ENCODE data around the gene PDE1A. TPM values are rescaled to one million over a fixed set of nuclear protein-coding genes. Genes with fewer than 3 reads are reported as not detected.

Gene PDE1A
- total RNA-seq, 1 experiment from 2014 or later, result not detected

DNA sequence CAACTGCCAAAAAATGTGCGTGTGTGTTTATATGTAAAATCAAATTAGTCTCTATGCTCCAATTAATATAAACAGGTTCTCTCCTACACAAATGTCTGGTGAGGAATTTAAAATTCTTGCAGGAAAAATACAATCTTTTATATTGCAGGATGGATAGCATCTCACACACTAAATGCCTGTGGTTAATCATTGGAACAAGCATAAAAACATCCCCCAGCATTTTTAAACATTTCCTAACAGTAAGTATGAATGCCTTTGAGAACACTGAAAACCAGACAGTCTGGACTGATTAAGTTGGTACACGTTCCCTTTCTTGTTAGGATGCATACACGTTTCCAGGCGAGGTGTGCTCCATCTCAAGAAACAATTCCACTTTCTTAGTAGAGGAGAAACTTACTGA lies 29.9 kb upstream of the PDE1A start:
- Mint-ChIP-seq H3K4me3 (ENCODE audit: unreplicated experiment) (no peak overlapping the region), H3K27ac (ENCODE audit: unreplicated experiment) (no peak overlapping the region), H3K36me3 (ENCODE audit: insufficient read depth, unreplicated experiment) (no peaks in the 10 kb centered on the region), H3K27me3 (ENCODE audit: insufficient read depth, unreplicated experiment) (no peaks in the 10 kb centered on the region), H3K9me3 (ENCODE audit: unreplicated experiment) (no peaks in the 10 kb centered on the region), H3K4me1 (ENCODE audit: low read depth, unreplicated experiment) (no peaks in the 10 kb centered on the region)
- DNase-seq, result no peak
- H3K9me3 ChIP-seq, result no peaks in the 10 kb centered on the region
- intact Hi-C loops (cut with micrococcal nuclease; ENCODE audit: unreplicated experiment), result no loop called here
- no peak overlapping the region for H3K4me3 ChIP-seq (ENCODE audit: low read depth, low read length)
- TF ChIP-seq, protein P1, sequence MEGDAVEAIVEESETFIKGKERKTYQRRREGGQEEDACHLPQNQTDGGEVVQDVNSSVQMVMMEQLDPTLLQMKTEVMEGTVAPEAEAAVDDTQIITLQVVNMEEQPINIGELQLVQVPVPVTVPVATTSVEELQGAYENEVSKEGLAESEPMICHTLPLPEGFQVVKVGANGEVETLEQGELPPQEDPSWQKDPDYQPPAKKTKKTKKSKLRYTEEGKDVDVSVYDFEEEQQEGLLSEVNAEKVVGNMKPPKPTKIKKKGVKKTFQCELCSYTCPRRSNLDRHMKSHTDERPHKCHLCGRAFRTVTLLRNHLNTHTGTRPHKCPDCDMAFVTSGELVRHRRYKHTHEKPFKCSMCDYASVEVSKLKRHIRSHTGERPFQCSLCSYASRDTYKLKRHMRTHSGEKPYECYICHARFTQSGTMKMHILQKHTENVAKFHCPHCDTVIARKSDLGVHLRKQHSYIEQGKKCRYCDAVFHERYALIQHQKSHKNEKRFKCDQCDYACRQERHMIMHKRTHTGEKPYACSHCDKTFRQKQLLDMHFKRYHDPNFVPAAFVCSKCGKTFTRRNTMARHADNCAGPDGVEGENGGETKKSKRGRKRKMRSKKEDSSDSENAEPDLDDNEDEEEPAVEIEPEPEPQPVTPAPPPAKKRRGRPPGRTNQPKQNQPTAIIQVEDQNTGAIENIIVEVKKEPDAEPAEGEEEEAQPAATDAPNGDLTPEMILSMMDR (IDR thresholded peaks at IDR 0.05; ENCODE audit: insufficient read depth in 1 of 2, low read depth in 1 of 2, low read length in 1 of 2, severe bottlenecking in 1 of 2, unreplicated experiment in 1 of 2), result no peak
- H3K4me1 ChIP-seq, result no peaks in the 10 kb centered on the region
- H3K27me3 ChIP-seq (replicated peaks; ENCODE audit: control insufficient read depth, insufficient read depth, low read length), result no peaks in the 10 kb centered on the region
- BruUV-seq (replicated peaks), result no TSS peak
- CTCF ChIA-PET, result no interaction called here
- POLR2A ChIA-PET, result no interaction called here
- H3K36me3 ChIP-seq (ENCODE audit: control insufficient read depth, insufficient read depth, low read length), result no peaks in the 10 kb centered on the region

- ChIA-PET POLR2A (no interaction called here), CTCF (no interaction called here)
- DNase-seq, result no peak
- no peaks in the 10 kb centered on the region for H3K9me3 Mint-ChIP-seq (ENCODE audit: unreplicated experiment)
- TF ChIP-seq, protein P1 (IDR thresholded peaks at IDR 0.05; ENCODE audit: insufficient read depth in 1 of 2, low read depth in 1 of 2, low read length in 1 of 2, severe bottlenecking in 1 of 2, unreplicated experiment in 1 of 2), result no peak
- H3K36me3 Mint-ChIP-seq (ENCODE audit: insufficient read depth, unreplicated experiment), result no peaks in the 10 kb centered on the region
- no peaks in the 10 kb centered on the region for H3K27me3 ChIP-seq (replicated peaks; ENCODE audit: control insufficient read depth, insufficient read depth, low read length)
- no peaks in the 10 kb centered on the region for H3K4me1 ChIP-seq
- H3K27ac Mint-ChIP-seq (ENCODE audit: unreplicated experiment), result no peak overlapping the region
- intact Hi-C loops (cut with micrococcal nuclease; ENCODE audit: unreplicated experiment), result no loop called here
- H3K27me3 Mint-ChIP-seq (ENCODE audit: insufficient read depth, unreplicated experiment), result no peaks in the 10 kb centered on the region
- H3K4me3 Mint-ChIP-seq (ENCODE audit: unreplicated experiment), result no peak overlapping the region
- H3K36me3 ChIP-seq (ENCODE audit: control insufficient read depth, insufficient read depth, low read length), result no peaks in the 10 kb centered on the region
- H3K4me3 ChIP-seq (ENCODE audit: low read depth, low read length), result no peak overlapping the region
- no peaks in the 10 kb centered on the region for H3K9me3 ChIP-seq
- peaks cover 7% of the 10 kb centered on the region for H3K4me1 Mint-ChIP-seq (ENCODE audit: low read depth, unreplicated experiment)
- BruUV-seq (replicated peaks), result no TSS peak
These were observed 25.7 kb upstream of the PDE1A start for GRCh38 chr2:182452456-182452990.

DNA sequence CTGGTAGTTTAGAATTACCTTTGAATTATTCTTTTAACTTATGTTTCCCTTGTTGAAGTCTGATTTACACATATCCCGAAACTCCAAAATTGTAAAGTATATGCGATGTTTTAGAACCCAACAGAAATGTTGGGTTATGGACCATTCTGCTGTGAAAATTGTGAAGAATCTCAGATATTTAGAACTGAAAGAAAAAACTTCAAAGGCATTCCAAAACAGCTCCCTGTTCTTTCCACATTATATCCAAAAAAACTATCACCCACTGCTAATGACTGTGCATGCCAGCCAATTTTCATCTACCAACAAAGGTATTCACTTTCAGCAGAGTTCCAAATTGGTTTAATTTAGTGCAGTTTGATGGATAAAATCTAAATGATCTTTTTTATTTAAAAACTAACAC lies 21.5 kb upstream of the PDE1A start:
- Mint-ChIP-seq H3K4me3 (ENCODE audit: unreplicated experiment) (no peak overlapping the region), H3K9me3 (ENCODE audit: unreplicated experiment) (no peaks in the 10 kb centered on the region), H3K27ac (ENCODE audit: unreplicated experiment) (no peak overlapping the region), H3K4me1 (ENCODE audit: low read depth, unreplicated experiment) (peaks cover 7% of the 10 kb centered on the region), H3K27me3 (ENCODE audit: insufficient read depth, unreplicated experiment) (no peaks in the 10 kb centered on the region), H3K36me3 (ENCODE audit: insufficient read depth, unreplicated experiment) (no peaks in the 10 kb centered on the region)
- Histone ChIP-seq H3K9me3 (no peaks in the 10 kb centered on the region), H3K27me3 (replicated peaks; ENCODE audit: control insufficient read depth, insufficient read depth, low read length) (no peaks in the 10 kb centered on the region), H3K4me3 (ENCODE audit: low read depth, low read length) (no peak overlapping the region), H3K4me1 (no peaks in the 10 kb centered on the region), H3K36me3 (ENCODE audit: control insufficient read depth, insufficient read depth, low read length) (no peaks in the 10 kb centered on the region)
- TF ChIP-seq, protein P1 (IDR thresholded peaks at IDR 0.05; ENCODE audit: insufficient read depth in 1 of 2, low read depth in 1 of 2, low read length in 1 of 2, severe bottlenecking in 1 of 2, unreplicated experiment in 1 of 2), result no peak
- DNase-seq, result no peak
- BruUV-seq (replicated peaks), result no TSS peak
- intact Hi-C loops (cut with micrococcal nuclease; ENCODE audit: unreplicated experiment), result no loop called here
- POLR2A ChIA-PET, result no interaction called here
- CTCF ChIA-PET, result no interaction called here
